HG03378 (cell line): ENCODE data around the gene ZRANB2.

Source experiments
- ATAC-seq: cut with Tn5 transposase; IDR thresholded peaks from one replicate; pipeline ENCODE4 v1.9.1; 2021; ENCODE audit warnings: mild to moderate bottlenecking, moderate library complexity; ENCODE audit not compliant: unreplicated experiment

ZRANB2 gene

DNA sequence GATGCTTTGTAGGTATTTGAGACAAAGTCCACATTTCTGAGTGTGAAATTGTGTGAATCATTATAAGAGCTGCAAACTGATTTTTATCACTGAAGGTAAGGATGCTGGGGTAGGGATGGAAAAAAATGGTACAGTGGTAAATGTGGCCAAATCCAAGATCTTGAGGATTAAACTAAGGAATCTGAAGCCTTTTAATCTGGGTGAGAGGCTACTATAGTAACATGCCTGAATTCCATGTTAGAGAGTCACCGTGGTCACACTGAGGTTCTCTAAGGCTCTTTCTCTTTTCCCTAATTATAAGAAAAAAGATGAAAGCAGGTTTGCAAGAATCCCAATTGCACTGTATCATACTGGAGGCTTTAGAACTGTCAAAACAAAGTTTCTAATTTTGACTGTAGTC lies 50.8 kb downstream of the ZRANB2 start:
- no peak for ATAC-seq

GRCh38 chr1:71028981-71029380 lies 51.9 kb downstream of the ZRANB2 start:
- ATAC-seq: no peak

GRCh38 chr1:71027991-71028390 lies 52.8 kb downstream of the ZRANB2 start:
- no peak for ATAC-seq

DNA sequence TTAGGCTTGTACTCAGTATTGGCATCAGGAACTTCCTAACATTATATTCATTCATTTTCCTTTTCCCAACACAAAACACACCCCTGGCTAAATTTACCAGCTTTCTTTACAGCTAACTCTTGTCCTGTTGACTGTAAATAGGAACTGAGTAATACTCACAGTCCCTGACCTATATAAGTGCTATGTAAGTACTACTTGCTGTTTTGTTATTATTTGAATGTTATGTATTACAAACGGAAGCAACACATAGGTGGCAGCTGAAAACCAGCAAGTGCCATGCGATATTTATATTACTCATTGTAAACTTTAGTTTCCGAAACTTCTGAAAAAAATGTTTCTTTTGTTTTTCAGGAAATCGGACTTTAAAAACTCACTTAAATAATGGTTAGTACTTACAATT lies 54.7 kb downstream of the ZRANB2 start:
- ATAC-seq: no peak

DNA sequence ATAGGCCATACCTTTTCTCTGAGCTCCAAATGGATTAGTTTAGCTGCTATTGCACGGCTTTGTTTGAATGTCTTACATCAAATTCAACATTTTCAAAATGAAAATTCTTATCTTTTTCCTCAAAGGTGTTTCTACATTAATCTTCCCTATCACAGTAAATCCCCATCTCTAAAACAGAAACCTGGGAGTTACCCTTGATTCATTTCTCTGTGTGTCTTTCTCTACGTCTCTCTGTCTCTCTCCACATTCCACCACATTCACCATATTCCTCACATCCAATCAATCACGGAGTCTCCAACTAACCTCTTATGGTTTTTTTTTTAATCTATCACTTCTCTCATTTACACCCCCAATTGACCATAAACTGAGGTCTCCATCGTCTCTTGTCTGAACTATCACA lies 57.3 kb downstream of the ZRANB2 start:
- no peak for ATAC-seq

GRCh38 chr1:71019233-71019969 lies 61.4 kb downstream of the ZRANB2 start:
- no peak for ATAC-seq

- ATAC-seq: no peak
These were observed 62.0 kb downstream of the ZRANB2 start for GRCh38 chr1:71018791-71019190.

DNA sequence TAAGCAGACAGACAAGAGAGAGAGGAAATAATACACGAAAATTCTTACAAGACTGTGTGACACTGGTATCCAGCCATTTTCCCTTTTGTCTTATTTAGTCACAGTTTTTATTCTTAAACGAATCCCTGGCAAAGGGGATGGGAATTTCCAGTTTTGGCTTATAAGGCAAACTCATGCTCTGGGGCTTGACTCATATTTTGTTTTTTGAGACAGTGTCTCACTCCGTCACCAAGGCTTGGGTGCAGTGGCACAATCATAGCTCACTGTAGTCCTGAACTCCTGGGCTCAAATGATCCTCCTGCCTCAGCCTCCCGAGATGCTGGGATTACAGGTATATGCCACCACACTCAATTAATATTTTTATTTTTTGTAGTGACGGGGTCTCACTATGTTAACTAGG lies 65.1 kb downstream of the ZRANB2 start:
- ATAC-seq: no peak

DNA sequence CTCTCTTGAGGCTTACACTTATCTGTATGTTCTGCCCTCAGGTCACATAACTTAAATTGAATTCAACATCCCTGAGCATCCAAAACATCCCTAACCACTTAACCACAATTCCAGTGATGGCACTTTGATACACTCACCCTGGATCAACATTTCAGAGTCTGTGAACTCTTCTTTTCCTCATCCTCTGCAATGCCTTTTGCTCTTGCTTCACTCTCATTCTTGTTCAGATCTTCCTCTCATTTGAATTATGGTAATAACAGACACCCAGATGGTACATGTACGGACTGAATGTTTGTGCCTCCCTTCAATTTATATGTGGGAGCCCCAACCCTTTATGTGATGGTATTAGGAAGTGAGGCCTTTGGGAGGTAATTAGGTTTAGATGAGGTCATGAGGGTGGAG lies 66.7 kb downstream of the ZRANB2 start:
- no peak for ATAC-seq
